Endothelial cell of umbilical vein (primary cell): ENCODE results near the gene SLC39A11. TPM values are rescaled to one million over a fixed set of nuclear protein-coding genes. Genes with fewer than 3 reads are reported as not detected.

Experiments
- BruUV-seq: library from RNA; stranded (reverse); fragments of 400-500 nt; replicated peaks from 2 replicates; lab custom pipeline; 2021; lab: Mats Ljungman, UMichigan
- CTCF ChIA-PET: fragments of 300-600, 350-600 bp; sonication (Branson Sonifier 250); formaldehyde crosslinking; loops from one replicate; lab custom pipeline; 2021; ENCODE audit warnings: antibody characterized with exemption, inconsistent platforms; lab: Charles Lee
- POLR2A ChIA-PET: fragments of 300-600, 350-600 bp; sonication (Branson Sonifier 250); formaldehyde crosslinking; loops from one replicate; lab custom pipeline; 2021; ENCODE audit warnings: antibody characterized with exemption, inconsistent platforms; lab: Charles Lee
- DNase-seq: peaks from one replicate; pipeline ENCODE4 v3.0.0-alpha.2; 2011; ENCODE audit warnings: low read depth, low spot score
- FAIRE-seq: peaks from 2 replicates; lab custom pipeline; 2011; peaks lifted over from hg19 to GRCh38; lab: Jason Lieb, UNC
- H2AFZ ChIP-seq: 2 replicates; pipeline ENCODE4 v1.6.0; 2012; ENCODE audit warnings: low read depth, low read length, control low read depth, inconsistent platforms
- H3K27ac ChIP-seq: 2 replicates; pipeline ENCODE4 v1.5.1; 2011; ENCODE audit warnings: low read depth, mild to moderate bottlenecking, control low read depth, low read length, moderate library complexity; ENCODE audit not compliant: insufficient read depth
- H3K27me3 ChIP-seq, 2 experiments: 2 replicates each; pipeline versions ENCODE4 v1.6.0 to v1.6.1; 2011; ENCODE audit warnings: low read length in 2 of 2, mixed read lengths in 1 of 2; ENCODE audit not compliant: control insufficient read depth in 2 of 2, insufficient read depth in 2 of 2
- H3K36me3 ChIP-seq, 2 experiments: 2 replicates in 1 of 2; 3 replicates in 1 of 2; pipeline ENCODE4 v1.5.1; 2011; ENCODE audit warnings: low read length in 2 of 2, mild to moderate bottlenecking in 1 of 2, moderate library complexity in 1 of 2; ENCODE audit not compliant: control insufficient read depth in 2 of 2, insufficient read depth in 2 of 2; ENCODE audit errors: extremely low read depth in 1 of 2
- H3K4me1 ChIP-seq: 3 replicates; pipeline ENCODE4 v1.5.1; 2011; ENCODE audit warnings: mild to moderate bottlenecking, low read length; ENCODE audit not compliant: control insufficient read depth, insufficient read depth; ENCODE audit errors: extremely low read depth
- H3K4me2 ChIP-seq: 2 replicates; pipeline ENCODE4 v1.6.1; 2011; ENCODE audit warnings: low read length, control low read depth, mixed read lengths; ENCODE audit not compliant: insufficient read depth
- H3K4me3 ChIP-seq, 3 experiments: fragments of 200-600 bp in 1 of 3; sonication (generic), shearing (Covaris generic) in 1 of 3; replicated peaks in 1 of 3; 2 replicates each; pipeline ENCODE4 v1.5.1; 2011 to 2016; ENCODE audit warnings: control low read depth in 3 of 3, low read length in 3 of 3, mild to moderate bottlenecking in 2 of 3, inconsistent platforms in 1 of 3, low read depth in 1 of 3, moderate library complexity in 1 of 3; ENCODE audit not compliant: insufficient read depth in 1 of 3
- H3K79me2 ChIP-seq: 2 replicates; pipeline ENCODE4 v1.6.0; 2012; ENCODE audit warnings: low read length, inconsistent platforms; ENCODE audit not compliant: control insufficient read depth, insufficient read depth
- H3K9ac ChIP-seq: replicated peaks from 2 replicates; pipeline ENCODE3; 2011; ENCODE audit warnings: low read length, control low read depth; ENCODE audit not compliant: insufficient read depth; ENCODE audit errors: extremely low read depth
- H3K9me1 ChIP-seq: replicated peaks from 3 replicates; pipeline ENCODE4 v1.6.0; 2011; ENCODE audit warnings: mild to moderate bottlenecking, low read length; ENCODE audit not compliant: control insufficient read depth, insufficient read depth; ENCODE audit errors: extremely low read depth
- H3K9me3 ChIP-seq: replicated peaks from 2 replicates; pipeline ENCODE4 v1.5.1; 2012; ENCODE audit warnings: low read length, inconsistent platforms; ENCODE audit not compliant: control insufficient read depth, insufficient read depth
- H4K20me1 ChIP-seq: replicated peaks from 2 replicates; pipeline ENCODE3; 2011; ENCODE audit warnings: mild to moderate bottlenecking, low read length; ENCODE audit not compliant: control insufficient read depth, insufficient read depth; ENCODE audit errors: extremely low read depth
- EZH2 ChIP-seq: IDR thresholded peaks from 2 replicates; pipeline ENCODE4 v1.6.1; 2012; ENCODE audit warnings: borderline replicate concordance, low read depth, mild to moderate bottlenecking, moderate library complexity, low read length, inconsistent platforms; ENCODE audit not compliant: severe bottlenecking
- FOS ChIP-seq: IDR thresholded peaks from 2 replicates; pipeline ENCODE4 v1.6.1; 2011; ENCODE audit warnings: mild to moderate bottlenecking, low read length, moderate library complexity, borderline replicate concordance; ENCODE audit not compliant: insufficient read depth
- GATA2 ChIP-seq: IDR thresholded peaks from 2 replicates; pipeline ENCODE4 v1.7.0; 2011; ENCODE audit warnings: low read depth, mild to moderate bottlenecking, moderate library complexity, mixed read lengths, low read length; ENCODE audit not compliant: insufficient read length, insufficient read depth
- JUN ChIP-seq: IDR thresholded peaks from 2 replicates; pipeline ENCODE4 v1.6.1; 2011; ENCODE audit warnings: borderline replicate concordance, low read depth; ENCODE audit not compliant: insufficient read length, insufficient read depth
- MYC ChIP-seq: IDR thresholded peaks from one replicate; pipeline ENCODE4 v1.6.1; 2011; ENCODE audit warnings: mild to moderate bottlenecking, low read depth, low read length
- POLR2A ChIP-seq: IDR thresholded peaks from 2 replicates; pipeline ENCODE4 v1.6.1; 2012; ENCODE audit warnings: low read depth, mild to moderate bottlenecking, control low read depth, low read length
- POLR2AphosphoS5 ChIP-seq: IDR thresholded peaks from 2 replicates; pipeline ENCODE4 v1.6.1; 2012; ENCODE audit warnings: low read depth, mild to moderate bottlenecking, control low read depth, low read length, moderate library complexity; ENCODE audit not compliant: insufficient read depth
- dilution Hi-C: fragments of 300-500 bp; cut with MboI; formaldehyde crosslinking; loops from one replicate; pipeline ENCODE4 v1.15.0; 2019; ENCODE audit warnings: low sequenced_read_pairs; ENCODE audit not compliant: extremely low pct_ligation_motif_present
- intact Hi-C: fragments of 100-400 bp; cut with micrococcal nuclease; formaldehyde crosslinking; loops from one replicate; pipeline ENCODE4 v1.10.0; 2022
- polyA plus RNA-seq, 4 experiments: library from polyadenylated mRNA; depleted of rRNA in 3 of 4; stranded (reverse) in 3 of 4; unstranded in 1 of 4; fragments of >200 nt; gene quantifications; 2 replicates each; pipeline versions ENCODE4 v1.2.1 to v1.2.3, GENCODE V29; 2011 to 2012; ENCODE audit warnings: missing spikeins in 1 of 4
- total RNA-seq: library from RNA; stranded (reverse); gene quantifications from 2 replicates; pipeline ENCODE4 v1.2.3, GENCODE V29; 2021
- TF ChIP-seq, protein P1 (sequence below): IDR thresholded peaks from 2 replicates; pipeline ENCODE4 v1.6.1; 2011; ENCODE audit not compliant: insufficient read depth, insufficient read length
- TF ChIP-seq, protein P2 (sequence below), 2 donors: IDR thresholded peaks; 1 replicate in 1 of 2; 2 replicates in 1 of 2; pipeline ENCODE4 v1.5.1; 2011; ENCODE audit warnings: low read length in 2 of 2, mild to moderate bottlenecking in 2 of 2, moderate library complexity in 2 of 2, control low read depth in 1 of 2, inconsistent platforms in 1 of 2, low read depth in 1 of 2; ENCODE audit not compliant: insufficient read depth in 1 of 2; ENCODE audit errors: extremely low read depth in 1 of 2

The SLC39A11 gene
- total and polyA plus RNA-seq, 2 donors (not counting 3 experiments of a cell fraction or from before 2014, with no cell fraction given): 8.1 to 11.9 TPM

DNA sequence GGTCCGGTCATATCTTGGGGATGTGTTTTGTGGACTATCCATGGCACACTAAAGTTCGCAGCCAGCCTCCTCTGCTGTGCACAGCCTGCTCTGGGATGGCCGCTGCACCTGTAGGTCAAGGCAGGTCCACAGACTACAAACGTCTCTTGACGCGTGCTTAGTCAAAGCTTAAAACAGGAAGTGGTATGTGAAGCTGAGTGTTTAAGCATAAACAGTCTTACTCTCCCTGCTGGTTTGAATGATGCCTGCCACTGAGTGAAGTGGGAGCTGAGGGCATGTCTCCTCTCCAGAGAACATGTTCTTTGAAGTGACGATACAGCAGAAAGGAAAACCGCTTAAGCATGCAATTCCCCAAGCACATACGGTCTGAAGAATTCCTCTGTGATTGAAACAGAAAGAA lies 365.6 kb downstream of the SLC39A11 start:
- H3K27me3 ChIP-seq: no peaks in the 10 kb centered on the region
- FAIRE-seq: no peak
- H3K4me3 ChIP-seq: no peak overlapping the region
- peaks cover 4% of the 10 kb centered on the region for H3K4me1 ChIP-seq
- no TSS peak for BruUV-seq
- no peak overlapping the region for H3K27ac ChIP-seq
- H2AFZ ChIP-seq: peak overlapping the region; percentile 15
- no peaks in the 10 kb centered on the region for H3K36me3 ChIP-seq
- ChIA-PET POLR2A (no interaction called here), CTCF (interaction anchor here (0.6 to 5.5 kb wide), 38 partner anchors 9 to 1473 kb away, joined by 3 to 236 read pairs (median 7); partner anchors contain the start of genes COG1 and SLC39A11)
- no peaks in the 10 kb centered on the region for H4K20me1 ChIP-seq
- no peak for DNase-seq
- intact Hi-C loops: loop anchor here (1.0 to 10.0 kb wide), 8 partner anchors 365 to 1450 kb away; partner anchors contain the start of gene SLC39A11
- H3K9ac ChIP-seq: no peak overlapping the region
- dilution Hi-C loops: no loop called here
- no peaks in the 10 kb centered on the region for H3K9me1 ChIP-seq
- H3K9me3 ChIP-seq: no peaks in the 10 kb centered on the region
- TF ChIP-seq, protein P1, sequence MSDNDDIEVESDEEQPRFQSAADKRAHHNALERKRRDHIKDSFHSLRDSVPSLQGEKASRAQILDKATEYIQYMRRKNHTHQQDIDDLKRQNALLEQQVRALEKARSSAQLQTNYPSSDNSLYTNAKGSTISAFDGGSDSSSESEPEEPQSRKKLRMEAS: no peak
- TF ChIP-seq POLR2A (no peak), POLR2AphosphoS5 (no peak), EZH2 (no peak), FOS (no peak), MYC (no peak), GATA2 (no peak), JUN (no peak)
- TF ChIP-seq, protein P2, sequence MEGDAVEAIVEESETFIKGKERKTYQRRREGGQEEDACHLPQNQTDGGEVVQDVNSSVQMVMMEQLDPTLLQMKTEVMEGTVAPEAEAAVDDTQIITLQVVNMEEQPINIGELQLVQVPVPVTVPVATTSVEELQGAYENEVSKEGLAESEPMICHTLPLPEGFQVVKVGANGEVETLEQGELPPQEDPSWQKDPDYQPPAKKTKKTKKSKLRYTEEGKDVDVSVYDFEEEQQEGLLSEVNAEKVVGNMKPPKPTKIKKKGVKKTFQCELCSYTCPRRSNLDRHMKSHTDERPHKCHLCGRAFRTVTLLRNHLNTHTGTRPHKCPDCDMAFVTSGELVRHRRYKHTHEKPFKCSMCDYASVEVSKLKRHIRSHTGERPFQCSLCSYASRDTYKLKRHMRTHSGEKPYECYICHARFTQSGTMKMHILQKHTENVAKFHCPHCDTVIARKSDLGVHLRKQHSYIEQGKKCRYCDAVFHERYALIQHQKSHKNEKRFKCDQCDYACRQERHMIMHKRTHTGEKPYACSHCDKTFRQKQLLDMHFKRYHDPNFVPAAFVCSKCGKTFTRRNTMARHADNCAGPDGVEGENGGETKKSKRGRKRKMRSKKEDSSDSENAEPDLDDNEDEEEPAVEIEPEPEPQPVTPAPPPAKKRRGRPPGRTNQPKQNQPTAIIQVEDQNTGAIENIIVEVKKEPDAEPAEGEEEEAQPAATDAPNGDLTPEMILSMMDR (IDR thresholded peaks at IDR 0.05; ENCODE audit: extremely low read depth in 1 of 2, insufficient read depth in 1 of 2, low read depth in 1 of 2, low read length in 2 of 2): no peak
- no peak overlapping the region for H3K4me2 ChIP-seq
- no peaks in the 10 kb centered on the region for H3K79me2 ChIP-seq
